OCI-LY1 (cell line): ENCODE results near the gene MRGPRF.
"Not testable (repeated sequence)": the region's sequence is repeated elsewhere in the genome, so short reads cannot be mapped to it uniquely, and the experiment has no call there.

Experiments used
- H2AFZ ChIP-seq: fragments of 200-600 bp; sonication (generic), shearing (Covaris generic); 2 replicates; pipeline ENCODE4 v1.6.0; 2014; ENCODE audit warnings: antibody characterized with exemption, mild to moderate bottlenecking, low read length
- H3F3A ChIP-seq: fragments of 200-600 bp; sonication (generic), shearing (Covaris generic); 2 replicates; pipeline ENCODE4 v1.6.0; 2014; ENCODE audit warnings: mild to moderate bottlenecking, antibody characterized with exemption, low read length, moderate library complexity; ENCODE audit not compliant: insufficient read depth
- H3K27ac ChIP-seq: fragments of 200-600 bp; sonication (generic); 2 replicates; pipeline ENCODE4 v1.5.1; 2014; ENCODE audit warnings: low read length, mixed run types, mild to moderate bottlenecking, low read depth; ENCODE audit not compliant: poor library complexity, severe bottlenecking
- H3K27me3 ChIP-seq: fragments of 200-600 bp; sonication (generic); 2 replicates; pipeline ENCODE4 v1.6.0; 2014; ENCODE audit warnings: antibody characterized with exemption, mild to moderate bottlenecking, low read length, moderate library complexity; ENCODE audit not compliant: insufficient read depth
- H3K36me3 ChIP-seq: fragments of 200-600 bp; sonication (generic); 2 replicates; pipeline ENCODE4 v1.6.1; 2014; ENCODE audit warnings: mild to moderate bottlenecking, antibody characterized with exemption, low read length, moderate library complexity, mixed read lengths; ENCODE audit not compliant: insufficient read depth
- H3K4me1 ChIP-seq: fragments of 200-600 bp; sonication (generic); 2 replicates; pipeline ENCODE4 v1.5.1; 2014; ENCODE audit warnings: mild to moderate bottlenecking, low read length, moderate library complexity; ENCODE audit not compliant: insufficient read depth, severe bottlenecking
- H3K4me2 ChIP-seq: fragments of 200-600 bp; sonication (generic), shearing (Covaris generic); 2 replicates; pipeline ENCODE4 v1.6.1; 2014; ENCODE audit warnings: low read length
- H3K4me3 ChIP-seq: fragments of 200-600 bp; sonication (generic); 2 replicates; pipeline ENCODE4 v1.5.1; 2014; ENCODE audit warnings: low read length, low read depth, mild to moderate bottlenecking, mixed read lengths; ENCODE audit not compliant: poor library complexity, severe bottlenecking
- H3K79me2 ChIP-seq: fragments of 200-600 bp; shearing (Covaris generic); 2 replicates; pipeline ENCODE4 v1.6.1; 2016; ENCODE audit warnings: mixed run types, low read length, mixed read lengths; ENCODE audit not compliant: insufficient read depth
- H3K9ac ChIP-seq: fragments of 200-600 bp; sonication (generic), shearing (Covaris generic); 2 replicates; pipeline ENCODE4 v1.6.1; 2014; ENCODE audit warnings: mild to moderate bottlenecking, low read length, mixed read lengths
- H3K9me2 ChIP-seq: fragments of 200-600 bp; sonication (generic), shearing (Covaris generic); 2 replicates; pipeline ENCODE4 v1.6.1; 2014; ENCODE audit warnings: low read depth, mild to moderate bottlenecking, low read length, mixed read lengths
- H3K9me3 ChIP-seq: fragments of 200-600 bp; shearing (Covaris generic); 2 replicates; pipeline ENCODE4 v1.6.1; 2014; ENCODE audit warnings: low read length, mixed read lengths
- H4K20me1 ChIP-seq: fragments of 200-600 bp; sonication (generic), shearing (Covaris generic); 2 replicates; pipeline ENCODE4 v1.6.0; 2016; ENCODE audit warnings: mild to moderate bottlenecking, low read length; ENCODE audit not compliant: insufficient read depth
- CTCF ChIP-seq: fragments of 200-600 bp; sonication (generic), shearing (Covaris generic); IDR thresholded peaks from 2 replicates; pipeline ENCODE4 v1.5.1; 2017; ENCODE audit warnings: mild to moderate bottlenecking, antibody characterized with exemption, low read length, moderate library complexity, mixed read lengths
- EZH2 ChIP-seq: fragments of 200-600 bp; sonication (generic), shearing (Covaris generic); IDR thresholded peaks from 2 replicates; pipeline ENCODE4 v1.8.0; 2017; ENCODE audit warnings: borderline replicate concordance, mixed run types, mild to moderate bottlenecking, antibody characterized with exemption, low read length, moderate library complexity, mixed read lengths

The MRGPRF gene

DNA sequence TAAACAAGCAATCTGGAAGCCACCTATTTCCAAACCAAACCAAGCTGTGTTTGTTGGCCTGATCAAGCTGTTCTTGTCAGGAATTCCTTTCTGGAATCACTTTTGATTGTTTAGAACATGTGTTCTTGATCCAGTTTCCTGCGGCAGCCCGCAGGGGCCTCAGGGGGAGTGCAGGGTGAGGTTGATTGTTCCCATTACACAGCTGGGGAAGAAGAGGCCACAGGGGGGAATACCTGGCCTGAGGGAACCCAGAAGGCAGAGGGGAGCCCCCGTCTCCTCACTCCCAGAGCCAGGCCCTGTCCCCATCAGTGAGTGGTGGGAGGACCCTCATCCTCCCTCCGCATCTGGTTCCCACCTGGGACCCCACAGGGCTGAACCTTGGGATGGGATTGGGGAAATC is 36.5 kb downstream of the MRGPRF start:
- Histone ChIP-seq H3K9me2 (no peaks in the 10 kb centered on the region), H3K4me2 (no peak overlapping the region), H3K27me3 (peaks cover 6% of the 10 kb centered on the region; the same call in 1 of the 2 replicates), H3K27ac (no peak overlapping the region), H3K9ac (no peak overlapping the region), H4K20me1 (no peaks in the 10 kb centered on the region), H2AFZ (no peak overlapping the region), H3K79me2 (no peaks in the 10 kb centered on the region), H3F3A (no peaks in the 10 kb centered on the region), H3K36me3 (no peaks in the 10 kb centered on the region), H3K4me3 (no peak overlapping the region), H3K4me1 (no peaks in the 10 kb centered on the region), H3K9me3 (no peaks in the 10 kb centered on the region)
- TF ChIP-seq EZH2 (no peak), CTCF (no peak)

- no peak overlapping the region for H3K4me2 ChIP-seq
- H3K27me3 ChIP-seq: peaks cover 6% of the 10 kb centered on the region; the same call in 1 of the 2 replicates
- H3F3A ChIP-seq: no peaks in the 10 kb centered on the region
- no peak for TF ChIP-seq CTCF
- TF ChIP-seq EZH2: no peak
- no peaks in the 10 kb centered on the region for H3K9me2 ChIP-seq
- H3K9me3 ChIP-seq: no peaks in the 10 kb centered on the region
- no peaks in the 10 kb centered on the region for H4K20me1 ChIP-seq
- H3K4me3 ChIP-seq: no peak overlapping the region
- H3K36me3 ChIP-seq: no peaks in the 10 kb centered on the region
- no peak overlapping the region for H3K9ac ChIP-seq
- H3K27ac ChIP-seq: no peak overlapping the region
- no peaks in the 10 kb centered on the region for H3K79me2 ChIP-seq
- H2AFZ ChIP-seq: no peak overlapping the region
- no peaks in the 10 kb centered on the region for H3K4me1 ChIP-seq
These were observed 37.0 kb downstream of the MRGPRF start for GRCh38 chr11:68976095-68976494.

DNA sequence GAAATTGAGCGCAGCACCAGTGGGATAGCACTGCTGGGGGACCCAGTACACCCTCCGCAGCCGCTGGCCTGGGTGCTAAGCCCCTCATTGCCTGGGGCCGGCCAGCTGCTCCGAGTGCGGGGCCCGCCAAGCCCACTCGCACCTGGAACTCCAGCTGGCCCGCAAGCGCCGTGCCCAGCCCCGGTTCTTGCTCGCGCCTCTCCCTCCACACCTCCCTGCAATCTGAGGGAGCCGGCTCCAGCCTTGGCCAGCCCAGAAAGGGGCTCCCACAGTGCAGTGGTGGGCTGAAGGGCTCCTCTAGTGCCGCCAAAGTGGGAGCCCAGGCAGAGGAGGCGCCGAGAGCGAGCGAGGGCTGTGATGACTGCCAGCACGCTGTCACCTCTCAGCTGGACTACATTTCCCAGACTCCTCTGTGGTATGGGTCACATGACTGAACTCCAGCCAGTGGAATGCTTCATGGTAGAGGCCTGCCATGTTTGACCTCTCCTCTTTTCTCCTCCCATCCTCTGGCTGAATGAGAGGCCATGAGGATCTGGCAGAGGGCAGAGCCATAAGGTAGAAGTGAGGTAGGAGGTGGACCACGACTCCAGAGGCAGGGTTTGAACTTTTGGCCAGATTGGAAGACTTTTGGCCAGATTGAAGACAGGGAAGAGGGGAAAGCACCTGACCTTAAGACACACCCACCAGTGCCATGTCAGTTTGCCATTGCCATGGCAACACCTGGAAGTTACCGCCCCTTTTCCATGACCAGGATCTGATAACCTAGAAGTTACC is 38.4 kb downstream of the MRGPRF start:
- Histone ChIP-seq H3F3A (no peaks in the 10 kb centered on the region), H3K9me3 (no peaks in the 10 kb centered on the region), H3K9me2 (no peaks in the 10 kb centered on the region), H4K20me1 (no peaks in the 10 kb centered on the region), H3K27ac (no peak overlapping the region), H3K36me3 (no peaks in the 10 kb centered on the region), H3K9ac (no peak overlapping the region), H3K79me2 (no peaks in the 10 kb centered on the region), H3K4me2 (no peak overlapping the region), H3K4me1 (no peaks in the 10 kb centered on the region), H3K4me3 (no peak overlapping the region), H2AFZ (no peak overlapping the region), H3K27me3 (peaks cover 6% of the 10 kb centered on the region; the same call in 1 of the 2 replicates)
- no peak for TF ChIP-seq CTCF

GRCh38 chr11:68973706-68974105 is 39.3 kb downstream of the MRGPRF start:
- H4K20me1 ChIP-seq: not testable (repeated sequence)

More at GRCh38 chr11:68973706-68974105, 39.3 kb downstream of the MRGPRF start:
- H3K4me1 ChIP-seq, H3K27me3 ChIP-seq, H3K79me2 ChIP-seq, H3K27ac ChIP-seq, H3K36me3 ChIP-seq, H2AFZ ChIP-seq, H3K4me3 ChIP-seq, H3K9ac ChIP-seq, H3F3A ChIP-seq, H3K4me2 ChIP-seq, H3K9me2 ChIP-seq, H3K9me3 ChIP-seq: not testable (repeated sequence)
